SU-DHL-6 (cell line): ENCODE results near the gene ETV6.

Experiments used
- CTCF ChIP-seq: fragments of 200-600 bp; sonication (generic); IDR thresholded peaks from one replicate; pipeline ENCODE4 v1.5.1; 2017; ENCODE audit warnings: antibody characterized with exemption, mild to moderate bottlenecking, low read length, moderate library complexity; ENCODE audit not compliant: insufficient read depth, poor library complexity, severe bottlenecking
- EZH2phosphoT487 ChIP-seq: fragments of 200-600 bp; sonication (generic), shearing (Covaris generic); conservative IDR thresholded peaks from 2 replicates; pipeline ENCODE4 v1.6.1; 2018; ENCODE audit warnings: mild to moderate bottlenecking, antibody characterized with exemption, low read length, moderate library complexity, mixed read lengths

- TF ChIP-seq CTCF (no peak), EZH2phosphoT487 (no peak)
Observed at GRCh38 chr12:11718105-11718504, 68.6 kb downstream of the ETV6 start.
